Inflammatory macrophage treated with lipopolysaccharide for 4 hours (primary cell): ENCODE measurements around the gene PPP1R3G.
"Not testable (repeated sequence)": the region's sequence is repeated elsewhere in the genome, so short reads cannot be mapped to it uniquely, and the experiment has no call there.

Source experiments
- DNase-seq: peaks from one replicate; pipeline ENCODE4 v3.0.0-alpha.2; 2020

The PPP1R3G gene

DNA sequence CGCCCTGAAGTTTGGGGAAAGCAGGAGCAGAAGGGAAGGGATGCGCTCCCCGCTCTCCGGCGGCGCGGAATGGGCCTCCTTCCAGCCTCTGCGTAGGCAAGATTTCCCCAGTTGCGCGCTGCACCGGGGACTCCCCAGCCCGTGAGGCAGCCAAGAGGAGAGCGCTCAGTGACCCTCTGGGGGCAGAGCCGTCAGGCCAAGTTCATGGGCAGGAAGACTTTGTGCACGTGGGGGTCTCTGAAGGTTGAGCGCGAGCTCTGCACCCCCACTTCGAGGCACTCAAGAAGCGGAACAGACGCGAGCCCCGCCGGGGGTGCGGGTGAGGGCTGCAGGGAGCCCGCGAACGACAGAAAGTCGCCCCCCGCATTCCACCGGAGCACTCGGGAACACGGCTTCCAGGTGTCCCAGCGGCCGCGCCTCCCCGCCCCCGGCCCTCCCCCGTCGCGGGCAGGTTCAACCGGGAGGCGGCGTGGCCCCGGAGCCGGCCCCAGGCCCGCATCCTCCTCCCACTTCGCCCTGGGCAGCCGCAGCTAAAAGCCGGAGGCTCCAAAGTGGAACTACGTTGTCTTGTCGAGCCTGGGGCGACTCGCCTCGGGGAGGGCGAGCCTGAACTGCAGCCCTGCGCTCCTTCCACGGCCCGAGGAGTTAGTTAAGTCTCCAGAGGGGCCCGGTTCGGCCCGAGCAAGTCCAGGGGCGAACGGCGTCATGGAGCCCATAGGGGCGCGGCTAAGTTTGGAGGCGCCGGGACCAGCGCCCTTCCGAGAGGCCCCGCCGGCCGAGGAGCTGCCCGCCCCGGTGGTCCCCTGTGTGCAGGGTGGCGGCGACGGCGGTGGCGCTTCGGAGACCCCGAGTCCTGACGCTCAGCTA is at the start of gene PPP1R3G:
TSS of gene PPP1R3G (plus strand) at position 561 of the 867 bp plus-strand sequence. CDS start at position 706, 145 bp downstream.
- peak; percentile 56 for DNase-seq

DNA sequence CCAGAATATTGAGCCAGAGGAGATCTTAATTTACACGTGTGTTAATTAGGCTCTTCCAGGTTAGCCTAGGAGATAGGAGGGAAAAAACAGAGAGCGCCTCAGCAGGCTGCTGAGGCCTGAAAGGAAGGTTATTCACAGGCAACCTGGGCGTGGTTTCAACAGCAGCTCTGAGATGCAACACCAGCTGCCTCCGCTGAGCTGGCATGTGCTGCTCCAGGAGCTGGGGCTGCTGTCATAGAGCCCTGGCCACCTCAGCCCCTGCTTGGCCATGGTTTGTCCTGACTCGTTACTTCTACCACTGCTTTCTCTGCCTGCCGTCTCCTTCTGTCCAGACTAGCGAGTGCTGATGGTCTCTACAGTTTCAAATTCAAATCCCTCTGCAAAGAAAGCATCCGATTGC is 48.9 kb upstream of the PPP1R3G start:
- peak; percentile 23 for DNase-seq

DNA sequence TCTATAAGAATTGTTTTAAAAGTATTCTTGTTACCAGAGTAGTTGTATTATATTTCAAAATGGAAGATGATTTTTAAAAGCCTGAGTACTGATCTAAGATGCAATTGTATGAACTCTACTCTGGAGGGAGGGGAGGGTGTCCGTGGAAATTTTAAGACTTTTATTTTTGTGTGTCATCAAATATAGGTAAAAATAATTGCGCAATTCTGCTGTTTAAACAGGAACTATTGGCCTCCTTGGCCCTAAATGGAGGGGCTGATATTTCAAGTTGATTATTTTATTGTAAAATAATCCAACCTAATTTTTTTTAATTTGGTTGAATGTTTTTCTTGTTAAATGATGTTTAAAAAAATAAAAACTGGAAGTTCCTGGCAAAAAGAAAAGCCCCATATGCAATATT is 43.2 kb upstream of the PPP1R3G start:
- DNase-seq, result no peak

DNA sequence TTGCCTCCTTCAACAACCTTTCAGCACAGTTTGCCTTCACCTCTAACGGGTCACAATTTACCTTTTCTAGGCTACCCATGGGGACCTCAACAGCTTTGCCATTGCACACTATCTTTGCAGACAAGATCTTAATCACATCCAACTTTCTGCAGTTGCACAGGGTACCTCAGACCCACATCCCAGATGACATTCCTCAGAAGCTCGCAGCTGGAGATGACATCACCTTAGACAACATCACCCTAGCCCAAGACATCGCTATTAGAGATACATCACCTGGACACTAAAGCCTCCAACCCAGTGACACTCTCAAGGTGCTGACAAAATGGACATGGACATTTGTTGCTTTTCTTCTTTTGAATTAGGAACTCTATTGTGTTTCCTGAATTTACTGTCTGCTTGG is 42.7 kb upstream of the PPP1R3G start:
- no peak for DNase-seq

DNA sequence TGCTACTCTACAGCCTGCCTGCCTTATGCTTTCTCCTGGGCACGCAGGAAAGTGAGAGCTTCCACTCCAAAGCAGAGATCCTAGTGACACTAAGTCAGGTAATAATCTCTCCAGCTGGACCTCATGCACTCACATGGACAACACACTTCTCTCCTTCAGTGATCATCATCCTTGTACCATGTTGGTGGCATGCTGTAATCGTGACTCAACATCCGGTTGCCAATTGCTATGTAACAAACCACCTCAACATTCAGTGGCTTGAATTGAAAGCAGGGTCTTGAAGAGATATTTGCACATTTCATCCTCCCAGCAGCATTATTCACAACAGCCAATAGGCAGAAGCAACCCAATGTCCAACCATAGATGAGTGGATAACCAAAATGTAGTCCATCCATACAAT is 40.3 kb upstream of the PPP1R3G start:
- DNase-seq, result no peak

DNA sequence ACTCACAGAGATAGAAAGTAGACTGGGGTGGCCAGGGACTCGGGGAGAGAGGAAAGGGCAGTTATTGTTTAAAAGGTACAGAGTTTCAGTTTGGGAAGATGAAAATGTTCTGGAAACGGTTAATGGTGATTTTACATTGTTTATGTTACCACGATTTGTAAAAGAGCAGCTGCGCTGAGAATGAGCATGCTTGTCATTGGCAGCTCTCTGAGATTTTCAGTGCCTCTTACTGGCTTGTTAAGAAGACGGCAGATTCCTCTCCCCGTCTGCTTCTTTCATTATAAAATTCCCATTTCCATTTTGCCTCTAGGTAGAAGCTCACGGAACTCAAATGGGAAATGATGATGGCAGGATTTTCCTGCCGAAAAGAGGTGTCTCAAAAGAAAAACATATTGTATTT is 39.7 kb upstream of the PPP1R3G start:
- DNase-seq, result no peak

DNA sequence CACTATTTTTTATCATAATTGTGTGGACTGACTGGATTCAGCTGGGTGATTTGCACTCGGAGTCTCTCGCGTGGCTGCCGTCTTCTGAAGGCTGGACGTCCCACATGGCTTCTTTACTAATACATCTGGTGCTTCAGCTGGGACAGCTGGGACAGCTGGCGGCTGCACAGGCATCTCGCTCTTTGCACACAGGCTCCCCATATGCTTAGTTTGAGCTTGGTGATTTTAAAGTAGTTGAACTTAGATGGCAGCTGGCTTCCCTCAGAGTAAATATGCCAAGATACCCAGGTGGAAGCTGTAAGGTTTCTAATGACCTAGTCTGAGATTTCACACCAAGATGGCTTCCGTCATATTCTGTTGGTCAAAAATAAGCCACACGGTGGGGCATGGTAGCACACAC is 38.7 kb upstream of the PPP1R3G start:
- no peak for DNase-seq

DNA sequence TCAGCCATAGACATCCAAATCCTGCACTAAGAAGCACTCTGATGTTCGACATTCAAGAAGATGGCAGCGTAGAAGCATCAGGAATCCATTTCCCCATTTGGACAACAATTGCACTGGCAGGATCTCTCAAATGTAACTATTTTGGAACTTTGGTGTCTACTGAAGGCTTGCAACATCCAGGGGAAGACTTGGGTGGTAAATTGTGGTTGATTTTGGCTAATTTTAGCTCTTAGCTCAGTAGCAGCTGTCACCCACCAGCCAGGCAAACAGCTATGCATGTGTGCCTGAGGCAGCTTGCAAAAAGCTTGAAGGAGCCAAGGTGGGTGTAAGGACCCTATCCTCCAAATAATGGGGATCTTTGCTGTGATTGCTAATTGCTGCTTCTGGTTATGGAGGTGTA is 35.1 kb upstream of the PPP1R3G start:
- peak; percentile 5 for DNase-seq

DNA sequence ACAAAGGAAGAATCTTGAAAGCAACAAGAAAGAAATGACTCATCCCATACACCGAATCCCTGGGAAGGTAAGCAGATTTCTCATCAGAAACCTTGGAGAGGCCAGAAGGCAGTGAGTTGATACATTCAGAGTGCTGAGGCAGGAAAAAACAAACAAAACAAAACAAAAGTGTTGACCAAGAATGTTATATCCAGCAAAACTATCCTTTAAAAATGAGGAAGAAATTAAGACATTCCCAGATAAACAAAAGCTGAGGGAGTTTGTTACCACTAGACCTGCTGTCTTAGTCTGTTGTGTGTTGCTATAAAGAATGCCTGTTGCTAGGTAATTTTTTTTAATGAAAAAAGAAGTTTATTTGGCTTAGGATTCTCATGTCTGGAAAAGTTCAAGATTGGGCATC is 33.7 kb upstream of the PPP1R3G start:
- no peak for DNase-seq

DNA sequence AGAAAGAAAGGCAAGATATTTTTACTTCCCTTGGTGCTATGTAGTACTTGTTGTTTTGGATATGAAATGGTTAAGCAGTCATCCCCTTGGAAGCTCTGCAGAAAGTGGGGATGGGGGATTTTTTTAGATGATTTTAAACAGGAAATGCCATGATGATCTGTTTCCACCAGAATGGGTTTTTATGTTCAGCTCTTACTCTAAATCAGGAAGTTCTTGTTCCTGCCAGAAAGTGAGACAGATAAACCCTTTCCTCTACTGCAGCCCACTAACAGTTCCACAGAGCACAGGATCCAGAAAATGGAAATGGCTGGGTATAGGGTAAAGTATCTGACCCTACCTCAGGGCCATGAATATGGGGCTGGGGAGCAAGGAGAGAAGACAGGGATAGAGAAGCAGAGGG is 32.1 kb upstream of the PPP1R3G start:
- DNase-seq, result peak; percentile 10

DNA sequence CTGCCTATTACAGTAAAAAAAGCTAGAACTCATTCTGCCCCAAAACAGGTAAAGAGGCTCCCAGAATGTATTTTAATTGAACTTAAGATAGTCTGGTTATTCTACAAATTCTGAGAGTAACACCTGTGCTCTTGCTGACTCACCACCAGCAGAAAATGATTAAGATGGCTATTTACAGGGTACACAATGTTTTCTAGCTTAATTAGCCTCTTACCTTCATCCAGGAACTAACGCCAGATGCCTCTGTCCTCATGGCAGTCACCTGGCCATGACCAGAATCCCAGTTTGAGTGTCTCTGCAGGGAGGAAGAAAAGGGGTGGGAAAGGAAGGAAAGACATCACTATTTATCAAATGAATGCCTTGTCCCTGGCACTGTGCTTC is 31.3 kb upstream of the PPP1R3G start:
- DNase-seq, result no peak

DNA sequence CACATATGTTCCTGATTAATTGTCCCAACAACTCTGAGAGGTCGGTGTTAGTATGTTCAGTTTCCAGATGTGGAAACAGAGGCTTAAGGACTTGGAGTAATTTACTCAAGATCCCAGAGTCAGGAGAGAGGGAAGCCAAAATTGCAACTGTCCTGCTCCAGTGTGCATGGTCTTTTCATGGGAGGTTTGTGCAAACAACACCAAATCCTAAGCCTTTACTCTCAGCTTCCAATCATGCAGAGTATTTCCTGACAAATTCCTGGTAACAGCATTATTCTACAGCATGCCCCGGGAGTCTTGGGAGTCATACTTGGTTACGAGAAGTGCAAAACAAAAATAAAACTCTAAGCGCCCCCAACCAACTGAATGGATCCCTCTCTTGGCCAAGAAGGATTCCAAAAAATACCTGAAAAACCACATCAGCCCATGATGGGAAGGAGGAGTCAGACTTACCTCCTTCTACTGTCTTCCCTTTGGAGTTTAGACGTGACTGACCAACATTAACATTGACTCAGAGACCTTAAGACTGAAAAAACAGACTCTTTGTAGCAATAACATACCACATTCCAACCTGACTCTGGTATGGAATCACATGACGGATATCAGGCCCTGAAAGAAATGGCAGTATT is 30.8 kb upstream of the PPP1R3G start:
- DNase-seq, result no peak

DNA sequence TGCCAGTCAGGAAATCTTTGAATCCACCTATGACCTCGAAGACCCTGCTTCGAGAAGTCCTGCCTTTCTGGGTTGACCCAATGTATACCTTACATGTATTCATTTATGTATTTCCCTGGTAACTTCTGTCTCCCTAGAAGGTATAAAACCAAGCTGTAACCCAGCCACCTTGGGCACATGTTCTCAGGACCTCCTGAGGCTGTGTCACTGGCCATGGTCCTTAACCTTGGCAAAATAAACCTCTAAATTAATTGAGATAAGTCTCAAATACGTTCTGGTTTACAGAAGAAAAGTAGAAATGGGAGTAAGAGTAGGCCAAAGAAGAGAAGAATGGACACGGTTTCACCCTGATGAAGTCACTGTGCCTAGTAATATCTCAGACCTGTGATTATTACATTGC is 30.0 kb upstream of the PPP1R3G start:
- DNase-seq, result no peak

DNA sequence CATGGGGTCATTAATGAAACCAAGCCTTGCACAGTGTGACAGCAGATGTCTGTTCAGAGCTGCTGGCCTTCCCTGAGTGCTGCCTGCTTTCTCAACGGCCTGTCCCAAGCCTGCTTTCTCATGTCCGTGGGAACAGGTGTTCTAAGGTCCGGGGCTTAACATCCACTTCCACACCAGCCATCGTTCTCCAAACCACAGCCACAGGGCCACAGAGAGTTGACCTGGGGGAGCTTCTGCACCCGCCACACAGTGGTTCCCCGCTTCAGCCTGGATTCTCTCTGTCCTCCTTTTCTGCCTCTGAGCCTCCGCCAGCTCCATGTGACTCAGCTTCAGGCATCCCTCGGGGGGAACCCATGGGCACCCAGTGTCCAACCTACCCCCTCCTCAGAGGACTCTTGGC is 26.9 kb upstream of the PPP1R3G start:
- DNase-seq, result no peak

DNA sequence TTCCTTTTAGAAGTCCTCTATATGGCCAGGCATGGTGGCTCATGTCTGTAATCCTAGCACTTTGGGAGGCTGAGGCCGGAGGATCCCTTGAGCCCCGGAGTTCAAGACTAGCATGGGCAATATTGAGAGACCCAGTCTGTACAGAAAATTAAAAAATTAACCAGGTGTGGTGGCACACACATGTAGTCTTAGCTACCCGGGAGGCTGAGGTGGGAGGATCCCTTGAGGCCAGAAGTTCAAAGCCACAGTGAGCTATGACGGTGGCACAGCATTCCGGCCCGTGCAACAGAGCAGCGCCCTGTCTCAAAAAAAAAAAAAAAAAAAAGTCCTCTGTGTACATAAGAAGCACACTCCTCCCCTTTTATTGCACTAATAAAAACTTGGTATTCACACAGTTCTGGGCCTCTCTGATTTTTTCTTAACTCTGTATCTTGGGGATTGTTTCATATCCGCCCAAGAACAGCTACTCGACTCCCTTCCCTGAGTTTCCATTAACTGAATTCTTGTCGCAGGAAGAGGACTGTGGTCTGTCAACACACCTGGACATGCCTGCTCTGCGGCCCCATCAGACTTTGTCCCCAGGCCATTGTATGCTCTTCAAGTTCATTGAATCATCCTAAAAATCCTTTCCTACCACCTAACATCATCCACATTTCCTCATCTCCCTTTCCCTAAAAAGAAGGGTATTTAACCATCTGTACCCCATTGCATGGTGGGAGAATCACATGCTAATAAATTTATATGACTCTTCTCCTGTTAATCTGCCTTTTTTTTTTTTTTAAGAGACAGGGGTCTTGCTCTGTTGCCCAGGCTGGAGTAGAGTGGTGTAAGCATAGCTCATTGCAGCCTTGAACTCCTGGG is 25.9 kb upstream of the PPP1R3G start:
- DNase-seq, result no peak

DNA sequence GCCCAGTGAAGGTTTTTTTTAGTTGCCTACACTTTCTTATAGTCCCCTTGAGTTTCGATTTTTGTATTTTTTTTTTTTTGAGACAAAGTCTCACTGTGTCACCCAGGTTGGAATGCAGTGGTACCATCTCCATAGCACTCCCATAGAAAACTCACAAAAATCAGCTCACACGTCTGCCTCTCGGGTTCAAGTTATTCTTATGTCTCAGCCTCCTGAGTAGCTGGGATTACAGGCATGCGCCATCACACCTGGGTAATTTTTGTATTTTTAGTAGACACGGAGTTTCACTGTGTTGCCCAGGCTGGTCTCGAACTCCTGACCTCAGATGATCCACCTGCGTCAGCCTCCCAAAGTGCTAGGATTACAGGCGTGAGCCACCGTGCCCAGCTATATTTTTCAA is 24.7 kb upstream of the PPP1R3G start:
- not testable (repeated sequence) for DNase-seq

DNA sequence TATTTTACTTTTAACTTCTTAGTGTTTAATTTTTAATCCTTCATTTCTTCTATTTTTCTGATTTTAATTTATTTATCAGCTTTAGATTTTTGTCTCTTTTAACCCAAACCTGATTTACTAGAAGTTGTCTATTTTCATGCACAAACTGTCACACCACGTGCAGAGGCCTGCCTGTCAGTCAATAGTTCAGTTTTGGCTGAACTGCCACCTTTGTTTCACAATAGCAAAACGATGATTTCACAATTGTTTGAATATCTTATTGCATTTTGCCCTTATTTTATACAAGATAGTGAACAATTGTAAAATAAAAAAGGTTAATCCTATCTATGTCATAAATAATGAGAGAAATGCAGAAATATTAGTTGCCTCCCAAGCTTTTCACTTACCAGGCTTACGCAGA is 24.0 kb upstream of the PPP1R3G start:
- no peak for DNase-seq

DNA sequence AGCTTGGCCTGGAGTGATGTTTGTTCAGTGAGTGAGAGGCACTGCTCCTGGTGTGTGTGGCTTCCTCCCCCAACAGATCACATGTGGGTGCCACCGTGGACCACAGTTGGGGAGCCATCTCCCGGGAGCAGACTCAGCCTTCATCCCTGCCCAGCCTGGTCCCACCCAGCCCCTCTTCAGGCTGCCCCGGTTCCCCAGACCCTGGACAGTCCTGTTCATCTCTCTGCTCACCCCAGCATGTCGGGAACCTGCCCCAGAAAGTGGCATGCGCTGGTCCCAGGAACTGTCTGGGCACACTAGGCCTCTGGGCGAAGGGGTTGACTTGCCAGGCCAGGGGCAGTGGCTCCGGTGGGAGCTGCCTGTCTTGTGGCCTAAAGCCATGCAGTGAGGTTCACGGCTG is 21.5 kb upstream of the PPP1R3G start:
- DNase-seq, result no peak

DNA sequence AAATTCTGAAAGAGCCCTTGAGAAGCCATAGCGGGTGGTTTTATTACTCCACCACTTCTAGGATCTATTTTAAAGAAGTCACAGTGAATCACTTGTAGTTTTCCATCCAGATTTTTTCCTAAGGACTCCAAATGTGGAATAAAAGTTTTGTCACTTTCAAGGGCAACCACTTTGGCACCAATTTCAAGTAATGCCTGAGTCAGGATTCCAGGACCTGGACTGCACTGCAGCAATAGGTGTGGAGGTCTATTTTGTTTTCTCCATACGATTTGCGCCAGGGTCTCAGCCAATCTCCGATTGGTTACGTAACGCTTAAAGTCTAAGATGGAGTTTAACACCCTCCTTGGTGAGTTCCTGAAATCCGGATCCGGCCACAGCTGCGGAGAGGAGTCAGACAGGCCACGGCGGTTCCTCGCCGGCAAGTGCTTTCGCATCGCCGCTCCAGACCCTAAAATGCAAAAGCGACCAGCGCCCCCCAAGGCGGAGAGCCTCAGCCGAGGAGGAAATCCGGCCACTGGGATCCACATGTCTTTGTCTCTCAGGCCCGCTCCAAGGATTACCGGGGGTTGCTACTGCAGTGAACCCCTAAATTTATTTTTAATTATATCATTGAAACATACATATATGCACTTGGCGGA is 18.6 kb upstream of the PPP1R3G start:
- DNase-seq, result no peak

DNA sequence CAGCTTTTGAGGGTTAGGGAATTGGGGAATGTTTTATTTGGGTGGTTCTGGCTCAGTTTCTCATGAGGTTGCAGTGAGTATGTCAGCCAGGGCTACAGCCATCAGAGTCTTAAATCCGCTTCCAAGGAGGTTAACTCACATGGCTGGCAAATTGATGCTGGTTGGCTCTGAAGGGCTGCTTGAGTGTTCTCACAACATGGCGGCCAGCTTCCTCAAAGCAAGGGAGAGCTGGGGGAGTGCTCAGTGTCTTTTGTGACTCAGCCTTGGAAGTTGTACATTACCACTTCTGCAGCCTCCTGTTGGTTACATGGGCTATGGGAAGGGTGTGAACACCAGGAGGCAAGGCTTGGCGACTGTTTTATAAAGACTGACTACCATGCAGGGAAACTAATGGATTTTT is 17.8 kb upstream of the PPP1R3G start:
- DNase-seq, result no peak

DNA sequence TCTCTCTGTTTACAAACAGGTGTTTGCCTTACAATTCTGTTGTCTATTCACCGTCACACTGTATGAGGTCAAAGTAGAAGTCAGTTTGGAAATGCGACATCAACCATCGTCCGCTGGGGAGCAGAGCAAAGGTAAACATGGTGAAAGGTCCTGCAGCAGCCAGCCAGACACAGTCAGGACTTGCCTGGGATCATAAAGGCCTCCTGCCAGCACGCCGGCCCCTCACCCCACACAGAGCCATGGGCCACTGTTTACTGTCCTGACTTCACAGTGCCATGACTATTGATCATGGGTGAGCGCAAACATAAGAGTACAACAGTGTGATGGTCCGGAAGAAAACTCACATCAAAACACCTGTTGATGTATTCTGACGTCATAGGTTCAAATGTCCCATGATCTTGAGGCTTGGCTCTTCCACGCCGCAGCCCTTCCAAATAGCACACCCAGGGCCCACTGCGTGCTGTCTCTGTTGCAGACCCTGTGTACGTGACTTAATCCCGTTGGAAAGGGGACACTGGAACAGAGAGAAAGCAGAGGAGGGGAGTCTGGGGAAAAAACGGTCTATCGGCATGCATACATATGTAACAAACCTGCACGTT is 16.9 kb upstream of the PPP1R3G start:
- DNase-seq, result no peak

DNA sequence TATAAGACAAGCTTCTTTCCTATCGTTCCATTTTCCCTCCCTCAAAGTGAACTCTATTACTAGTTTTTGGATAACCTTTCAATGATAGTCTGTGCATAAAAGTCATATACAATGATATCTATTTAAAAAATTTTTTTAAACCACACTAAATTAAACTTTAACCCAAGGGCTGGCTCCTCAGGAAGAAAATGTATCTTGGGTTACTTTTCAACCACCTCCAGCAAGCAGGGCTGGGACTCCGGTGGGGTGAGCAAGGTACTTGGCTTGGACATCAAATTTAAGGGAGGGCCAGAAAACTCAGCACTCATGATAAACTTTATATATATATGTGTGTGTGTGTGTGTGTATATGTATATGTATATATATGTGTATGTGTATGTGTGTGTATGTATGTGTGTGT is 13.9 kb upstream of the PPP1R3G start:
- no peak for DNase-seq

DNA sequence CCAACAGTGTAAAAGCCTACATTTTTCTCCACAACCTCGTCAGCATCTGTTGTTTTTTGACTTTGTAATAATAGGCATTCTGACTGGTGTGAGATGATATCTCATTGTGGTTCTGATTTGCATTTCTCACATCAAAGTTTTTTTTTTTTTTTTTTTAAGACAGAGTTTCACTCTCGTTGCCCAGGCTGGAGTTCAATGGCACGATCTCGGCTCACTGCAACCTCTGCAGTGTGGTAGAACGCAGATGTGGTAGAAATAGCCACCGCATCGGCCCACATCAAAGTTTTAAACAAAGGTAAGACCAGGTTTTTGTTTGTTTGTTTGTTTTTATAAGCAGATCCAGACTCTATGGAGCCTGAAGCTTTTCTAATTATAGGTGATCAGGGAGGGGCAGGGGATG is 12.7 kb upstream of the PPP1R3G start:
- DNase-seq, result no peak
